Measurements from ENCODE around the gene DNM3. TPM values are rescaled to one million over a fixed set of nuclear protein-coding genes. Genes with fewer than 3 reads are reported as not detected.

Gene DNM3
- total and polyA plus RNA-seq, 5 donors from 2014 or later, result 0.76 to 5.5 (median 1.6) TPM

DNA sequence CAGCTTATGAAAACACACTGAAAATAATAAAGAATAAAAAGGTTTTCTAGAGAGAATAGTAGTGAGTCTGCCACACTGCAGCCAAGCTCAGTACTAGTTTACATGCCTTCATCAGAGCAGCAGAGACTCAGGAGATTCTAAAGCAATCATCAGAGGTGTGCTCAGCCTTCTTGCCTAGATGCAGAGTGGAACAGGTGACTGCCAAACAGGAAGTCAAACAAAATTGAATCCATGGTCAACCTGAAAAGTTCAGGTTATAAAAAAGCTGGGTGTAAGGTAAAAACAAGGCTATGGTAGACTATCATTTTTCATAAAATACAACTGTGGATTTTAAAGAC, 413.9 kb downstream of the DNM3 start:
- Mint-ChIP-seq H3K4me3 (no peak overlapping the region), H3K4me1 (peaks cover 15 to 22% (median 17%) of the 10 kb centered on the region in 4 donors), H3K27me3 (no peaks in the 10 kb centered on the region), H3K27ac (peak overlapping the region in 2 of 3 donors; percentile 8 to 13), H3K36me3 (peaks cover 6% of the 10 kb centered on the region), H3K9me3 (peaks cover 0 to 10% (median 5%) of the 10 kb centered on the region in 7 donors)
- Histone ChIP-seq H3K9me3 (ENCODE audit: control insufficient read depth in 2 of 2, low read length in 2 of 2) (peaks cover 3 to 7% of the 10 kb centered on the region in 2 experiments), H3K4me1 (ENCODE audit: control insufficient read depth, insufficient read depth, low read length, poor library complexity, severe bottlenecking) (no peaks in the 10 kb centered on the region), H3K27me3 (ENCODE audit: control insufficient read depth, insufficient read depth, low read length) (no peaks in the 10 kb centered on the region), H3K4me3 (ENCODE audit: low read depth, low read length) (no peak overlapping the region), H3K36me3 (ENCODE audit: control insufficient read depth, insufficient read depth, low read length) (no peaks in the 10 kb centered on the region), H3K27ac (ENCODE audit: insufficient read depth, low read length, poor library complexity, severe bottlenecking) (no peak overlapping the region)
- peak in 1 of 3 donors; percentile 41 for DNase-seq
- ATAC-seq (ENCODE audit: low read depth in 2 of 2), result peak in 1 of 2 donors; percentile 37

DNA sequence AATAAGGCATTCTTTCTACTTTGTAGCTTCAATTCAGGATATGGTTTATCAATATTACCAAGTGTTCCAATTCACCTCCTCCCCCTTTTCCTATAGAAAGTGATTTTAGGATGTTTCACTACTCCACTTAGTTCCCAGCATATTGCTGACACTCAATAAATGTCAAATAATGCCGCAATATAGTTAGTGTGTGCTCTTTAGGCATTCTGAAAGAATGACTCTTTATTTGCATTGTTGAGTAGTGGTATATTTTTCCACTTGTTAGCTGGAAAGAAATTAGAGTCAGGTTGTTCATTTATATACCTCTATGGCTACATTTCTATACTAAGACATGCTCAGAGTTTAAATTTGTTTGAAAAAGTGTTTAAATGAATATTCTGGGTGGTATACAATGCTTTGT, 424.6 kb downstream of the DNM3 start:
- Histone ChIP-seq H3K4me3 (ENCODE audit: low read depth, low read length) (no peak overlapping the region), H3K9me3 (ENCODE audit: control insufficient read depth in 2 of 2, low read length in 2 of 2) (peaks cover 5 to 7% of the 10 kb centered on the region in 2 experiments), H3K36me3 (ENCODE audit: control insufficient read depth, insufficient read depth, low read length) (no peaks in the 10 kb centered on the region), H3K27me3 (ENCODE audit: control insufficient read depth, insufficient read depth, low read length) (no peaks in the 10 kb centered on the region), H3K4me1 (ENCODE audit: control insufficient read depth, insufficient read depth, low read length, poor library complexity, severe bottlenecking) (no peaks in the 10 kb centered on the region), H3K27ac (ENCODE audit: insufficient read depth, low read length, poor library complexity, severe bottlenecking) (no peak overlapping the region)
- peaks cover 4% of the 10 kb centered on the region for H3K36me3 Mint-ChIP-seq
- no peak for ATAC-seq (ENCODE audit: low read depth in 2 of 2)
- DNase-seq, result no peak
- H3K27me3 Mint-ChIP-seq, result no peaks in the 10 kb centered on the region
- peaks cover 0 to 6% (median 4%) of the 10 kb centered on the region in 7 donors for H3K9me3 Mint-ChIP-seq
- H3K4me1 Mint-ChIP-seq, result peaks cover 6 to 25% (median 11%) of the 10 kb centered on the region in 4 donors
- no peak overlapping the region for H3K4me3 Mint-ChIP-seq
- peak overlapping the region in 2 of 3 donors; percentile 7 to 60 for H3K27ac Mint-ChIP-seq

DNA sequence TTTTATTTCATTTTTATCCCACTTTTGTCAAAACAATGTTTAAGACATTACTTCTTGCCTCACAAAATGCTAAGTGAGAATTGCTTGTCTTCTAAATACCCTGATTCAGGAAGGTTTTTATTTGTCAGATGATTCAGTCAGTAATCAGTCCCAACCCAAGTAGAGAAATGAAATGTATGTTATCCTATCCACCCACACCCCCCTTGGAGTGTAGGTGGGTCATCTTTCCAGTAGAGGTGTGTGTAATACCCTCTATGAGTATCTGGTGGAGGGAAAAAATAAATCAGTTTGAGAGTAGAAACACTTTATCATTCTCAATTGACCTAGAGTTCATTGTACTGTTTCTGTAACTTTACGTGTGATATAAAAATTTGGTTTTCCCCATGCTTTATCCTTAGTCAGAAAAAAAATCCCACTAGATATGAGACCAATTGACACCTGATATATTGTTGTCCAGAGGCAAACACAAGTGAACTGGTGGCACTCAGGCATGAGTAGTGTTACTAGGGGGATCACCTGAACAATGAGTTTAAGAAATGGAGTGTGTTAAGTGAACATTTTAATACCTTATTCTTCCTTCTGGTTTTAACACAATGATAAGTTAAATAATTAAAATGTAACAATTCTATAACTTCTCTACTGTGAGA, 425.4 kb downstream of the DNM3 start:
- no peaks in the 10 kb centered on the region for H3K4me1 ChIP-seq (ENCODE audit: control insufficient read depth, insufficient read depth, low read length, poor library complexity, severe bottlenecking)
- H3K27me3 Mint-ChIP-seq, result no peaks in the 10 kb centered on the region
- no peaks in the 10 kb centered on the region for H3K36me3 Mint-ChIP-seq
- no peak overlapping the region for H3K27ac ChIP-seq (ENCODE audit: insufficient read depth, low read length, poor library complexity, severe bottlenecking)
- H3K27me3 ChIP-seq (ENCODE audit: control insufficient read depth, insufficient read depth, low read length), result no peaks in the 10 kb centered on the region
- H3K27ac Mint-ChIP-seq, result no peak overlapping the region
- DNase-seq, result no peak
- H3K4me3 ChIP-seq (ENCODE audit: low read depth, low read length), result no peak overlapping the region
- H3K4me3 Mint-ChIP-seq, result no peak overlapping the region
- ATAC-seq (ENCODE audit: low read depth in 2 of 2), result no peak
- H3K9me3 ChIP-seq (ENCODE audit: control insufficient read depth in 2 of 2, low read length in 2 of 2), result no peaks in the 10 kb centered on the region
- peaks cover 0 to 3% (median 0%) of the 10 kb centered on the region in 7 donors for H3K9me3 Mint-ChIP-seq
- peaks cover 6 to 32% (median 15%) of the 10 kb centered on the region in 4 donors for H3K4me1 Mint-ChIP-seq
- no peaks in the 10 kb centered on the region for H3K36me3 ChIP-seq (ENCODE audit: control insufficient read depth, insufficient read depth, low read length)

DNA sequence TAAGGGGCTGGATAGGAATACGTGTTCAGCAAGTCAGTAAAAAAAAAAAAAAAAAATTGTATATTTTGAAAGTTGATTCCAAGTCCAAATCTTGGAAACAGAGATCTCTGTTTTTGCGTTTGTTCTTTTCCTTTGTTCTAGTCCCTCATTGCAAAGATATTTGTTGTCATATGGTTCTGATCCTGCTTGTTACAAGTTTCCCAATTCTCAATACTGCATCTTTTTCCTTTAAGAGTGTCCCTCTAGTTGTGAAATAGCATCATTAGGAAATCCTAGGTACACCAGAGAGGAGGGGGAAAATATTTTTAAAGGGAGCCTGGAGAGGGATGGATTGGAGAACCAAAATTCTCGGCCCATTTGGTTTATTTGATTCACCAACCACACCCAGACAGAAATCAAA, 426.9 kb downstream of the DNM3 start:
- no peak for ATAC-seq (ENCODE audit: low read depth in 2 of 2)
- Histone ChIP-seq H3K27ac (ENCODE audit: insufficient read depth, low read length, poor library complexity, severe bottlenecking) (no peak overlapping the region), H3K36me3 (ENCODE audit: control insufficient read depth, insufficient read depth, low read length) (no peaks in the 10 kb centered on the region), H3K4me3 (ENCODE audit: low read depth, low read length) (no peak overlapping the region), H3K4me1 (ENCODE audit: control insufficient read depth, insufficient read depth, low read length, poor library complexity, severe bottlenecking) (no peaks in the 10 kb centered on the region), H3K9me3 (ENCODE audit: control insufficient read depth in 2 of 2, low read length in 2 of 2) (no peaks in the 10 kb centered on the region), H3K27me3 (ENCODE audit: control insufficient read depth, insufficient read depth, low read length) (no peaks in the 10 kb centered on the region)
- Mint-ChIP-seq H3K9me3 (peaks cover 0 to 2% (median 0%) of the 10 kb centered on the region in 7 donors), H3K27ac (no peak overlapping the region), H3K4me1 (peaks cover 6 to 34% (median 17%) of the 10 kb centered on the region in 4 donors), H3K36me3 (no peaks in the 10 kb centered on the region), H3K27me3 (no peaks in the 10 kb centered on the region), H3K4me3 (no peak overlapping the region)
- DNase-seq, result no peak

DNA sequence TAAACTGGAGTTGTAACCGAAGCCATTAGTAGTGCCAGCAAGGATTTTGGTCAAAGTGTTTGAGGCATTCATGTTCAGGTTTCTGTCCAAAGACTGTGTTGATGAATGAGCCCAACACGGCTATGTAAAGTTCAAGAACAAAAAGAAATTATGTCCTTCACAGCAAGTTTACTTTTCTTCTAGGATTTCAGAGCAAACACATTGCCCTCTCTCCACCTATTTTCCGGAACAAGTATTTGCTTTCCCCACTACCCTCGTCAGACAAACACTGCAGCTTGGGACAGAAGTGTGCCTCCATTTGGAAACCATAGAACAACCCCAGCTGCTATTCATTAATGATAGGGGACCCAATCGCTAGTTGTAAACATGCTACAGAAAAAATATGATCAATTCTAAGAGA, 427.8 kb downstream of the DNM3 start:
- Mint-ChIP-seq H3K4me3 (no peak overlapping the region), H3K9me3 (peaks cover 0 to 1% (median 0%) of the 10 kb centered on the region in 7 donors), H3K36me3 (no peaks in the 10 kb centered on the region), H3K27ac (peak overlapping the region in 2 of 3 donors; percentile 2 to 38), H3K4me1 (peaks cover 8 to 36% (median 23%) of the 10 kb centered on the region in 4 donors), H3K27me3 (no peaks in the 10 kb centered on the region)
- no peaks in the 10 kb centered on the region for H3K9me3 ChIP-seq (ENCODE audit: control insufficient read depth in 2 of 2, low read length in 2 of 2)
- H3K36me3 ChIP-seq (ENCODE audit: control insufficient read depth, insufficient read depth, low read length), result no peaks in the 10 kb centered on the region
- no peaks in the 10 kb centered on the region for H3K4me1 ChIP-seq (ENCODE audit: control insufficient read depth, insufficient read depth, low read length, poor library complexity, severe bottlenecking)
- H3K27ac ChIP-seq (ENCODE audit: insufficient read depth, low read length, poor library complexity, severe bottlenecking), result no peak overlapping the region
- H3K27me3 ChIP-seq (ENCODE audit: control insufficient read depth, insufficient read depth, low read length), result no peaks in the 10 kb centered on the region
- DNase-seq (no peak), ATAC-seq (ENCODE audit: low read depth in 2 of 2) (no peak)
- peak overlapping the region; percentile 7 for H3K4me3 ChIP-seq (ENCODE audit: low read depth, low read length)

DNA sequence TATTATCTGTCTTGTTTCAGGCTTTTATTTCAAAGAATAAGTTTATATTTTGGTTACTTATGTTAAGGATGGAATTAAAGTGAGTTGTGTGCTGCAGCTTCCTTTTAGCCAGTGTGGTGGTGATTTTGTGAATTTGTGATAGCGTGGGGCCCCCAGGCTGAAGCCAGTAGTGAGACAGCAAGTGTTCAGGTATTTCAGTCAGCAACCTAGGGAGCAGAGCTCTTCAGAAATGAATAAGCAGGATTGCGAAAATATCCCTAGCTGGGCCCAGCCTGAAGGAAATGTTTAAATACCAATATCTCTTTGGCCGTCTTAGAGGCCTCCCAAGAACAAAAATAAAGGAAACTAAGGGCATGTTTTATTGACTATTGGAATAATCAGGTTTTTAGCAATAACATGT, 428.3 kb downstream of the DNM3 start:
- Mint-ChIP-seq H3K27me3 (no peaks in the 10 kb centered on the region), H3K4me3 (no peak overlapping the region), H3K27ac (peak overlapping the region in 2 of 3 donors; percentile 2 to 64), H3K4me1 (peaks cover 8 to 38% (median 24%) of the 10 kb centered on the region in 4 donors), H3K36me3 (no peaks in the 10 kb centered on the region), H3K9me3 (peaks cover 0 to 3% (median 0%) of the 10 kb centered on the region in 7 donors)
- Histone ChIP-seq H3K9me3 (ENCODE audit: control insufficient read depth in 2 of 2, low read length in 2 of 2) (no peaks in the 10 kb centered on the region), H3K27me3 (ENCODE audit: control insufficient read depth, insufficient read depth, low read length) (no peaks in the 10 kb centered on the region), H3K27ac (ENCODE audit: insufficient read depth, low read length, poor library complexity, severe bottlenecking) (no peak overlapping the region), H3K4me1 (ENCODE audit: control insufficient read depth, insufficient read depth, low read length, poor library complexity, severe bottlenecking) (no peaks in the 10 kb centered on the region), H3K4me3 (ENCODE audit: low read depth, low read length) (peak overlapping the region; percentile 46), H3K36me3 (ENCODE audit: control insufficient read depth, insufficient read depth, low read length) (no peaks in the 10 kb centered on the region)
- ATAC-seq (ENCODE audit: low read depth in 2 of 2) (no peak), DNase-seq (peak in 1 of 3 donors; percentile 22)

DNA sequence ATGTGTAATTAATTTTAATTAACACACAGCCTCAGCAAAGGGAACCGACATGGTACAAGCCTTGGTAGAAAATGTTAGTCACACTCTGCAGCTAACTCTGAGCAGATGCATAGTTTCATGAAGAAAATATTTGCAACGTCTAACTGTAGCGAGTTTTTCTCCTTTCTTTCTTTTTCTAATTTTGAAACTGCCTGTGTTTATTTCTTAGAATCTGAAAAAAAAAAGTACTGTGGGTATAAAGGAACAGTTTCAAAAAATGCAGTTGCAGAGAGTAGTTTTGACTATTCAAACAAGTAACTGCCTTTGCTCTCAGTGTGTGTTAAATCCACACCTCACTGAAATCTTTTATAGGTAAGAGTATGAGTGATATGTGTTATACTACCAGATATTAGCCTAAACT, 429.3 kb downstream of the DNM3 start:
- Mint-ChIP-seq H3K4me3 (peak overlapping the region in 1 of 4 donors; percentile 74), H3K27me3 (no peaks in the 10 kb centered on the region), H3K4me1 (peaks cover 8 to 40% (median 26%) of the 10 kb centered on the region in 4 donors), H3K27ac (peak overlapping the region in 2 of 3 donors; percentile 25 to 61), H3K9me3 (peaks cover 0 to 3% (median 0%) of the 10 kb centered on the region in 7 donors), H3K36me3 (no peaks in the 10 kb centered on the region)
- DNase-seq (peak in 1 of 3 donors; percentile 74), ATAC-seq (ENCODE audit: low read depth in 2 of 2) (peak; percentile 45 to 57)
- peak overlapping the region; percentile 46 for H3K4me3 ChIP-seq (ENCODE audit: low read depth, low read length)
- no peak overlapping the region for H3K27ac ChIP-seq (ENCODE audit: insufficient read depth, low read length, poor library complexity, severe bottlenecking)
- H3K27me3 ChIP-seq (ENCODE audit: control insufficient read depth, insufficient read depth, low read length), result no peaks in the 10 kb centered on the region
- H3K9me3 ChIP-seq (ENCODE audit: control insufficient read depth in 2 of 2, low read length in 2 of 2), result no peaks in the 10 kb centered on the region
- H3K4me1 ChIP-seq (ENCODE audit: control insufficient read depth, insufficient read depth, low read length, poor library complexity, severe bottlenecking), result no peaks in the 10 kb centered on the region
- no peaks in the 10 kb centered on the region for H3K36me3 ChIP-seq (ENCODE audit: control insufficient read depth, insufficient read depth, low read length)

DNA sequence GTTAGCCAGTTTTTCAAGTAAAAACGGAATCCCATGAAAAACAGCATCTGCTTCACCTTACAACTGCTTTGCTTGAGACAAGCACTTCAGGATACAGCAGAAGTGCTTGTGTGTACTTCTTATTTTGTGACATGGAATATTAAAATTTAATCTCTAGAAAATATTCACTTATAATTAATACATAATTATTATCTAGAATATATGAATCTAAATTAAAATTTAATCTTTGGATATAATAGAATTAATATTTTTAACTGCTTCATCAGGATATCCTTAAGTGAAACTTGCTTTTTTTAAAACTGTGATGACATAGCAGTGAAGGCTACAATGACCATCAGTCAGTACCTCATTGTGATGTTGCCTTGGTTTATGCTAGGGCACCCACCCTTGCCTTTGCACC, 430.8 kb downstream of the DNM3 start:
- no peaks in the 10 kb centered on the region for H3K27me3 Mint-ChIP-seq
- no peaks in the 10 kb centered on the region for H3K4me1 ChIP-seq (ENCODE audit: control insufficient read depth, insufficient read depth, low read length, poor library complexity, severe bottlenecking)
- no peak for ATAC-seq (ENCODE audit: low read depth in 2 of 2)

More for the DNA sequence above, 430.8 kb downstream of the DNM3 start:
- H3K9me3 Mint-ChIP-seq, result peaks cover 0 to 3% (median 0%) of the 10 kb centered on the region in 7 donors
- H3K4me3 Mint-ChIP-seq, result no peak overlapping the region
- DNase-seq, result no peak
- H3K4me3 ChIP-seq (ENCODE audit: low read depth, low read length), result no peak overlapping the region
- H3K4me1 Mint-ChIP-seq, result peaks cover 8 to 40% (median 26%) of the 10 kb centered on the region in 4 donors
- no peaks in the 10 kb centered on the region for H3K36me3 Mint-ChIP-seq
- no peaks in the 10 kb centered on the region for H3K27me3 ChIP-seq (ENCODE audit: control insufficient read depth, insufficient read depth, low read length)
- no peaks in the 10 kb centered on the region for H3K9me3 ChIP-seq (ENCODE audit: control insufficient read depth in 2 of 2, low read length in 2 of 2)
- H3K27ac ChIP-seq (ENCODE audit: insufficient read depth, low read length, poor library complexity, severe bottlenecking), result no peak overlapping the region
- no peaks in the 10 kb centered on the region for H3K36me3 ChIP-seq (ENCODE audit: control insufficient read depth, insufficient read depth, low read length)
- no peak overlapping the region for H3K27ac Mint-ChIP-seq
